ENCODE measurements around the gene TET3. TPM values are rescaled to one million over a fixed set of nuclear protein-coding genes. Genes with fewer than 3 reads are reported as not detected.

Gene TET3
- polyA plus RNA-seq, 2 of the 4 experiments (the other 2 are of a cell fraction) = 4.6 to 6.1 TPM

- POLR2A ChIA-PET = no interaction called here
- Histone ChIP-seq H3K4me3 (no peak overlapping the region), H3K27ac (no peak overlapping the region), H3K4me1 (peaks cover 58% of the 10 kb centered on the region), H3K4me2 (peak overlapping the region; percentile 80; the same call in 2 of the 3 replicates), H3K9me3 (no peaks in the 10 kb centered on the region)
- 82% methylated on average over 7 of the region's 7 CpGs for WGBS (ENCODE audit: missing lambda C conversion rate)
- FAIRE-seq (no peak), ATAC-seq (peak in 1 of 2 experiments; percentile 18; a peak in 3 of 6 replicates), DNase-seq (ENCODE audit: low read depth in 1 of 2, low spot score in 1 of 2) (peak in 1 of 2 experiments; percentile 25)
- no peak for TF ChIP-seq SREBF2 (IDR thresholded peaks at IDR 0.05)
- TF ChIP-seq USF2 (IDR thresholded peaks at IDR 0.05) = no peak
- TF ChIP-seq HOXB13 (CRISPR knock-in tag; IDR thresholded peaks at IDR 0.05; ENCODE audit: low read depth) = no peak
- TF ChIP-seq RARB (CRISPR knock-in tag; IDR thresholded peaks at IDR 0.05) = no peak
- no peak for TF ChIP-seq NPAS2 (CRISPR knock-in tag; IDR thresholded peaks at IDR 0.05; ENCODE audit: borderline replicate concordance)
- TF ChIP-seq NFE2L2 (conservative IDR thresholded peaks at IDR 0.05; ENCODE audit: low read length) = no peak
- no peak; the same call in 1 of the 2 replicates for TF ChIP-seq POLR2A (IDR thresholded peaks at IDR 0.05; ENCODE audit: low read length)
- no peak for TF ChIP-seq ZSCAN20 (CRISPR knock-in tag; IDR thresholded peaks at IDR 0.05)
- no peak for TF ChIP-seq CBX2 (IDR thresholded peaks at IDR 0.05; ENCODE audit: borderline replicate concordance, low read depth)
- TF ChIP-seq CHD2 (IDR thresholded peaks at IDR 0.05; ENCODE audit: low read length, partially characterized antibody) = no peak
- TF ChIP-seq HOXA7 (CRISPR knock-in tag; IDR thresholded peaks at IDR 0.05) = no peak
- no peak for TF ChIP-seq ESRRA (IDR thresholded peaks at IDR 0.05; ENCODE audit: borderline replicate concordance, low read length)
- no peak for TF ChIP-seq TFCP2L1 (CRISPR knock-in tag; IDR thresholded peaks at IDR 0.05)
- TF ChIP-seq FOSB (CRISPR knock-in tag; IDR thresholded peaks at IDR 0.05) = no peak
- TF ChIP-seq TP53 (CRISPR knock-in tag; IDR thresholded peaks at IDR 0.05) = no peak
- no peak for TF ChIP-seq ZFP36 (IDR thresholded peaks at IDR 0.05; ENCODE audit: borderline replicate concordance, partially characterized antibody)
- no peak for TF ChIP-seq HES2 (IDR thresholded peaks at IDR 0.05)
- TF ChIP-seq FOSL2 (IDR thresholded peaks at IDR 0.05) = no peak
- no peak for TF ChIP-seq FOSL2 (CRISPR knock-in tag; IDR thresholded peaks at IDR 0.05)
- CTCF ChIA-PET = interaction anchor here (1.4 kb wide), 1 partner anchor 138 kb away, joined by 3 read pairs; no protein-coding TSS in a partner anchor
Measured at GRCh38 chr2:73982140-73982617, 2.5 kb upstream of the TET3 start.

GRCh38 chr2:73983322-73984202 lies 1.1 kb upstream of the TET3 start:
- Histone ChIP-seq H3K4me2 (peak overlapping the region; percentile 80), H3K4me1 (peaks cover 72% of the 10 kb centered on the region), H3K9me3 (no peaks in the 10 kb centered on the region), H3K4me3 (peak overlapping the region; percentile 77), H3K27ac (peak overlapping the region; percentile 92 to 99)
- CTCF ChIA-PET = no interaction called here
- FAIRE-seq = no peak
- peak in 1 of 2 experiments; percentile 12; a peak in 1 of 6 replicates for ATAC-seq
- 73% methylated on average over 33 of the region's 35 CpGs for whole genome bisulfite sequencing (ENCODE audit: missing lambda C conversion rate)
- DNase-seq (ENCODE audit: low read depth in 1 of 2, low spot score in 1 of 2) = peak; percentile 37 to 44
- TF ChIP-seq CBX8 (IDR thresholded peaks at IDR 0.05) (no peak), POLR2A (IDR thresholded peaks at IDR 0.05; ENCODE audit: low read length) (peak; percentile 29)
- POLR2A ChIA-PET = no interaction called here

- Histone ChIP-seq H3K27ac (peak overlapping the region; percentile 92 to 99), H3K4me1 (peaks cover 62% of the 10 kb centered on the region), H3K4me3 (peak overlapping the region; percentile 77), H3K4me2 (peak overlapping the region; percentile 80), H3K9me3 (no peaks in the 10 kb centered on the region)
- ChIA-PET CTCF (interaction anchor here (0.6 to 1.5 kb wide), 3 partner anchors 15 to 601 kb away, joined by 3 read pairs; no protein-coding TSS in a partner anchor), POLR2A (no interaction called here)
- FAIRE-seq = no peak
- TF ChIP-seq BCL3 (IDR thresholded peaks at IDR 0.05) (peak; percentile 62; the same call in 1 of the 3 replicates), JUN (IDR thresholded peaks at IDR 0.05) (peak in 1 of 2 experiments; percentile 85; a peak in 3 of 5 replicates), POLR2A (IDR thresholded peaks at IDR 0.05; ENCODE audit: low read length) (peak; percentile 34; the same call in 1 of the 2 replicates), GATA3 (IDR thresholded peaks at IDR 0.05; ENCODE audit: borderline replicate concordance) (no peak), KDM1A (IDR thresholded peaks at IDR 0.05; ENCODE audit: low read depth) (no peak), EHMT2 (IDR thresholded peaks at IDR 0.05; ENCODE audit: low read depth) (no peak)
- DNase-seq (ENCODE audit: low read depth in 1 of 2, low spot score in 1 of 2) = peak; percentile 35 to 36
- WGBS (ENCODE audit: missing lambda C conversion rate) = 0% methylated on average over 1 of the region's 58 CpGs
- peak in 1 of 2 experiments; percentile 16; a peak in 2 of 6 replicates for ATAC-seq
Measured at GRCh38 chr2:73984922-73985307, 205 bp downstream of the TET3 start.
